Occipital lobe (tissue), 2 donors: ENCODE data around the gene SLC37A3. TPM values are rescaled to one million over a fixed set of nuclear protein-coding genes. Genes with fewer than 3 reads are reported as not detected.

Experiments used
- small RNA-seq: library from RNA; depleted of rRNA; stranded (forward); fragments of <200 nt; gene quantifications from one replicate; pipeline ENCODE3, GENCODE V24; 2014
- total RNA-seq: library from RNA; depleted of rRNA; stranded (reverse); fragments of >200 nt; gene quantifications from one replicate; pipeline ENCODE4 v1.2.3, GENCODE V29; 2014

The SLC37A3 gene
- total RNA-seq, 1 donor from 2014 or later, result 124 TPM

Small RNAs within 50 kb of the gene (small RNA-seq; reads per million reads assigned to genes)
- gene RNA5SP247 (not detected), gene RNA5SP248 (3.9 reads per million, percentile 89 among the genes with 10 or more reads in this experiment)

Other genes starting within 250 kb of the SLC37A3 start
- gene KDM7A, start 221.5 kb downstream of the SLC37A3 start, total RNA-seq, result 18.6 TPM
- gene RAB19, start 5.5 kb upstream of the SLC37A3 start, total RNA-seq, result not detected
- gene MKRN1, start 81.0 kb upstream of the SLC37A3 start, total RNA-seq, result 89.2 TPM
- 16.4 TPM for gene DENND2A, start 242.3 kb upstream of the SLC37A3 start, total RNA-seq